B cell (primary cell): Measurements from ENCODE around the gene MARVELD1. TPM values are rescaled to one million over a fixed set of nuclear protein-coding genes. Genes with fewer than 3 reads are reported as not detected.

Experiments
- ATAC-seq: fragments of 200-7000 bp; cut with Tn5 transposase; one replicate; pipeline ENCODE4 v1.10.0; 2021; ENCODE audit warnings: low read depth, mild to moderate bottlenecking, moderate number of reproducible peaks, moderate library complexity
- CTCF ChIA-PET: fragments of 350-600 bp; sonication (Branson Sonifier 250); formaldehyde crosslinking; loops from one replicate; lab custom pipeline; 2021; ENCODE audit warnings: antibody characterized with exemption, inconsistent platforms; lab: Charles Lee
- POLR2A ChIA-PET: fragments of 350-600 bp; sonication (Branson Sonifier 250); formaldehyde crosslinking; loops from one replicate; lab custom pipeline; 2021; ENCODE audit warnings: antibody characterized with exemption; lab: Charles Lee
- DNase-seq: peaks from one replicate; pipeline ENCODE4 v3.0.0; 2013
- H2AFZ ChIP-seq: 2 replicates; pipeline ENCODE4 v1.6.1; 2012; ENCODE audit warnings: mild to moderate bottlenecking, low read depth, low read length; ENCODE audit not compliant: insufficient read depth, poor library complexity, severe bottlenecking
- H3K27ac ChIP-seq, 2 donors: 1 replicate in 1 of 2; 2 replicates in 1 of 2; pipeline ENCODE4 v1.5.1; 2012 to 2013; ENCODE audit warnings: low read length in 2 of 2, mild to moderate bottlenecking in 2 of 2, moderate library complexity in 1 of 2
- H3K27me3 ChIP-seq, 4 experiments: fragments of 200-600 bp in 1 of 4; sonication (generic) in 1 of 4; replicated peaks in 1 of 4; 1 replicate in 2 of 4; 2 replicates in 2 of 4; pipeline versions ENCODE4 v1.6.1 to v1.7.0; 2013 to 2016; ENCODE audit warnings: low read length in 3 of 4, mild to moderate bottlenecking in 2 of 4, mixed read lengths in 1 of 4, moderate library complexity in 1 of 4; ENCODE audit not compliant: insufficient read depth in 4 of 4, control insufficient read depth in 3 of 4; ENCODE audit errors: control extremely low read depth in 1 of 4
- H3K36me3 ChIP-seq, 2 experiments: replicated peaks in 1 of 2; 1 replicate in 1 of 2; 2 replicates in 1 of 2; pipeline versions ENCODE4 v1.6.1 to v1.7.1; 2013; ENCODE audit warnings: low read length in 1 of 2; ENCODE audit not compliant: insufficient read depth in 2 of 2, control insufficient read depth in 1 of 2; ENCODE audit errors: control extremely low read depth in 1 of 2, extremely low read depth in 1 of 2
- H3K4me1 ChIP-seq, 2 donors: fragments of 200-600 bp in 1 of 2; sonication (generic) in 1 of 2; 1 replicate in 1 of 2; 2 replicates in 1 of 2; pipeline versions ENCODE4 v1.5.1 to v1.6.1; 2013 to 2017; ENCODE audit warnings: low read length in 2 of 2; ENCODE audit not compliant: control insufficient read depth in 2 of 2, insufficient read depth in 2 of 2
- H3K4me2 ChIP-seq: replicated peaks from 2 replicates; pipeline ENCODE3; 2012; ENCODE audit warnings: mild to moderate bottlenecking, low read depth, low read length; ENCODE audit not compliant: poor library complexity, severe bottlenecking
- H3K4me3 ChIP-seq, 5 experiments: fragments of 200-600 bp in 1 of 5; sonication (generic) in 1 of 5; 1 replicate in 3 of 5; 2 replicates in 2 of 5; pipeline versions ENCODE4 v1.5.1 to v1.7.0; 2011 to 2016; ENCODE audit warnings: low read length in 4 of 5, mild to moderate bottlenecking in 4 of 5, low read depth in 2 of 5, control low read depth in 1 of 5, moderate library complexity in 1 of 5; ENCODE audit not compliant: insufficient read depth in 1 of 5; ENCODE audit errors: control extremely low read depth in 1 of 5, extremely low read depth in 1 of 5
- H3K79me2 ChIP-seq: fragments of 200-600 bp; sonication (generic); one replicate; pipeline ENCODE4 v1.6.0; 2016; ENCODE audit warnings: low read length; ENCODE audit not compliant: control insufficient read depth, insufficient read depth
- H3K9ac ChIP-seq: fragments of 200-600 bp; sonication (generic); 2 replicates; pipeline ENCODE4 v1.6.1; 2017; ENCODE audit warnings: mild to moderate bottlenecking, low read length, moderate library complexity
- H3K9me3 ChIP-seq, 3 donors: one replicate each; pipeline versions ENCODE4 v1.6.1 to v1.7.1; 2013; ENCODE audit warnings: low read length in 2 of 3; ENCODE audit not compliant: control insufficient read depth in 2 of 3, insufficient read depth in 1 of 3; ENCODE audit errors: control extremely low read depth in 1 of 3
- H4K20me1 ChIP-seq: 2 replicates; pipeline ENCODE4 v1.6.0; 2012; ENCODE audit warnings: mild to moderate bottlenecking, low read length; ENCODE audit not compliant: insufficient read depth, control insufficient read depth, poor library complexity, severe bottlenecking
- H3K27ac Mint-ChIP-seq: one replicate; pipeline ENCODE4 v1.8.0; 2021; ENCODE audit warnings: mixed read lengths
- H3K27me3 Mint-ChIP-seq: one replicate; pipeline ENCODE4 v1.8.0; 2021; ENCODE audit warnings: mixed read lengths
- H3K4me1 Mint-ChIP-seq: one replicate; pipeline ENCODE4 v1.8.0; 2021; ENCODE audit warnings: mixed read lengths
- H3K4me3 Mint-ChIP-seq: one replicate; pipeline ENCODE4 v1.8.0; 2021; ENCODE audit warnings: mixed read lengths
- H3K9me3 Mint-ChIP-seq: one replicate; pipeline ENCODE4 v1.8.0; 2022; ENCODE audit warnings: mixed read lengths; ENCODE audit not compliant: insufficient read depth
- CTCF ChIP-seq: fragments of 200-600 bp; IDR thresholded peaks from one replicate; pipeline ENCODE4 v1.8.0; 2022; ENCODE audit warnings: antibody characterized with exemption, mild to moderate bottlenecking
- EZH2 ChIP-seq: IDR thresholded peaks from 2 replicates; pipeline ENCODE4 v1.6.1; 2012; ENCODE audit warnings: borderline replicate concordance, low read depth, mild to moderate bottlenecking, moderate library complexity, low read length; ENCODE audit not compliant: insufficient read depth, poor library complexity, severe bottlenecking
- WGBS: methylation state at CpG from one replicate; pipeline ENCODE4 v1.1.5; 2013; ENCODE audit warnings: missing lambda C conversion rate; ENCODE audit not compliant: insufficient coverage; 5-methylcytosine and 5-hydroxymethylcytosine counted together
- intact Hi-C: fragments of 100-400 bp; cut with micrococcal nuclease; formaldehyde crosslinking; loops from one replicate; pipeline ENCODE4 v1.10.0; 2022
- polyA plus RNA-seq: library from polyadenylated mRNA; depleted of rRNA; stranded (reverse); fragments of >200 nt; gene quantifications from 2 replicates; pipeline ENCODE4 v1.2.3, GENCODE V29; 2012
- total RNA-seq, 2 donors: library from RNA; stranded (reverse); fragments of 120-200 nt in 1 of 2; gene quantifications; 1 replicate in 1 of 2; 2 replicates in 1 of 2; pipeline versions ENCODE4 v1.2.3 to v1.2.4, GENCODE V29; 2013 to 2022

MARVELD1 gene
- total and polyA plus RNA-seq, 2 donors (not counting 1 experiment from before 2014, with no cell fraction given) = 0.45 to 0.54 TPM

GRCh38 chr10:97762816-97763215 lies 49.3 kb downstream of the MARVELD1 start:
- Mint-ChIP-seq H3K4me3 (no peak overlapping the region), H3K9me3 (no peaks in the 10 kb centered on the region), H3K4me1 (peaks cover 12% of the 10 kb centered on the region), H3K27me3 (peaks cover under 1% of the 10 kb centered on the region), H3K27ac (no peak overlapping the region)
- Histone ChIP-seq H3K4me1 (peaks cover 6 to 11% of the 10 kb centered on the region in 2 donors), H3K27ac (no peak overlapping the region), H3K9me3 (no peaks in the 10 kb centered on the region), H3K79me2 (no peaks in the 10 kb centered on the region), H3K36me3 (peaks cover 0 to 30% of the 10 kb centered on the region in 2 experiments), H3K9ac (no peak overlapping the region), H3K27me3 (no peaks in the 10 kb centered on the region), H4K20me1 (no peaks in the 10 kb centered on the region), H2AFZ (no peak overlapping the region), H3K4me2 (no peak overlapping the region), H3K4me3 (no peak overlapping the region)
- intact Hi-C loops = no loop called here
- POLR2A ChIA-PET = no interaction called here
- CTCF ChIA-PET = interaction anchor here (0.9 kb wide), 1 partner anchor 48 kb away, joined by 3 read pairs; no protein-coding TSS in a partner anchor
- no peak for DNase-seq
- 97% methylated on average over 5 of the region's 5 CpGs for WGBS
- TF ChIP-seq CTCF = no peak
- ATAC-seq = no peak

- Histone ChIP-seq H3K4me1 (peaks cover 6 to 11% of the 10 kb centered on the region in 2 donors), H3K79me2 (no peaks in the 10 kb centered on the region), H2AFZ (no peak overlapping the region), H3K36me3 (peaks cover 0 to 29% of the 10 kb centered on the region in 2 experiments), H3K27me3 (no peaks in the 10 kb centered on the region), H4K20me1 (no peaks in the 10 kb centered on the region), H3K4me3 (no peak overlapping the region), H3K27ac (no peak overlapping the region), H3K9me3 (peaks cover 0 to 2% (median 0%) of the 10 kb centered on the region in 3 donors), H3K9ac (no peak overlapping the region), H3K4me2 (no peak overlapping the region)
- Mint-ChIP-seq H3K27ac (no peak overlapping the region), H3K4me3 (no peak overlapping the region), H3K9me3 (no peaks in the 10 kb centered on the region), H3K27me3 (peaks cover 7% of the 10 kb centered on the region), H3K4me1 (peaks cover 12% of the 10 kb centered on the region)
- intact Hi-C loops = no loop called here
- 100% methylated on average over 1 of the region's 2 CpGs for WGBS
- ChIA-PET POLR2A (no interaction called here), CTCF (interaction anchor here (0.9 kb wide), 1 partner anchor 49 kb away, joined by 3 read pairs; no protein-coding TSS in a partner anchor)
- ATAC-seq = no peak
- TF ChIP-seq EZH2 (no peak), CTCF (no peak)
- no peak for DNase-seq
These were observed 49.9 kb downstream of the MARVELD1 start for GRCh38 chr10:97763411-97763810.
